ENCODE measurements around the gene MAP4K2. TPM values are rescaled to one million over a fixed set of nuclear protein-coding genes. Genes with fewer than 3 reads are reported as not detected.

MAP4K2 gene
- total RNA-seq, 4 donors from 2014 or later, result 11.1 to 25.0 (median 17.1) TPM

GRCh38 chr11:64770120-64770519 is 32.9 kb downstream of the MAP4K2 start:
- Histone ChIP-seq H3K27me3 (no peaks in the 10 kb centered on the region), H3K27ac (replicated peaks in 1 of 4) (peak overlapping the region in 2 of 4 donors; percentile 5 to 88), H3K4me3 (no peak overlapping the region), H3K4me1 (peaks cover 50 to 82% (median 73%) of the 10 kb centered on the region in 4 donors), H3K9me3 (no peaks in the 10 kb centered on the region), H3K36me3 (peaks cover 92 to 100% (median 99%) of the 10 kb centered on the region in 4 donors)
- WGBS, result 86% methylated on average over 12 of the region's 12 CpGs
- intact Hi-C loops (cut with DNase I), result no loop called here
- no peak for DNase-seq (ENCODE audit: extremely low spot score)
- TF ChIP-seq EP300 (IDR thresholded peaks at IDR 0.05) (no peak), CTCF (IDR thresholded peaks at IDR 0.05) (no peak), POLR2AphosphoS5 (IDR thresholded peaks at IDR 0.05) (no peak), POLR2A (IDR thresholded peaks at IDR 0.05; ENCODE audit: low read depth) (no peak)

GRCh38 chr11:64769283-64769682 is 33.7 kb downstream of the MAP4K2 start:
- Histone ChIP-seq H3K9me3 (no peaks in the 10 kb centered on the region), H3K27ac (replicated peaks in 1 of 4) (peak overlapping the region in 3 of 4 donors; percentile 24 to 88 (median 69)), H3K4me3 (no peak overlapping the region), H3K4me1 (peaks cover 50 to 82% (median 73%) of the 10 kb centered on the region in 4 donors), H3K27me3 (no peaks in the 10 kb centered on the region), H3K36me3 (peaks cover 92 to 100% (median 99%) of the 10 kb centered on the region in 4 donors)
- WGBS, result 88% methylated on average over 6 of the region's 6 CpGs
- no peak for DNase-seq (ENCODE audit: extremely low spot score)
- intact Hi-C loops (cut with DNase I), result no loop called here
- TF ChIP-seq POLR2AphosphoS5 (IDR thresholded peaks at IDR 0.05) (peak in 1 of 2 donors; percentile 6), POLR2A (IDR thresholded peaks at IDR 0.05; ENCODE audit: low read depth) (no peak)

GRCh38 chr11:64768300-64768694 is 34.7 kb downstream of the MAP4K2 start:
- WGBS, result 78% methylated on average over 6 of the region's 6 CpGs
- Histone ChIP-seq H3K4me3 (no peak overlapping the region), H3K36me3 (peaks cover 84 to 100% (median 98%) of the 10 kb centered on the region in 4 donors), H3K27me3 (no peaks in the 10 kb centered on the region), H3K9me3 (no peaks in the 10 kb centered on the region), H3K27ac (replicated peaks in 1 of 4) (peak overlapping the region; percentile 69 to 88 (median 80)), H3K4me1 (peaks cover 50 to 82% (median 73%) of the 10 kb centered on the region in 4 donors)
- intact Hi-C loops (cut with DNase I), result no loop called here
- TF ChIP-seq EP300 (IDR thresholded peaks at IDR 0.05) (no peak), CTCF (IDR thresholded peaks at IDR 0.05) (no peak), POLR2AphosphoS5 (IDR thresholded peaks at IDR 0.05) (no peak), POLR2A (IDR thresholded peaks at IDR 0.05; ENCODE audit: low read depth) (no peak)
- no peak for DNase-seq (ENCODE audit: extremely low spot score)

GRCh38 chr11:64767344-64768299 is 35.4 kb downstream of the MAP4K2 start:
- intact Hi-C loops (cut with DNase I), result no loop called here
- Histone ChIP-seq H3K4me3 (no peak overlapping the region), H3K27me3 (no peaks in the 10 kb centered on the region), H3K4me1 (peaks cover 50 to 82% (median 73%) of the 10 kb centered on the region in 4 donors), H3K9me3 (no peaks in the 10 kb centered on the region), H3K27ac (replicated peaks in 1 of 4) (peak overlapping the region; percentile 69 to 88 (median 80)), H3K36me3 (peaks cover 80 to 100% (median 97%) of the 10 kb centered on the region in 4 donors)
- 52% methylated on average over 11 of the region's 19 CpGs for WGBS
- DNase-seq (ENCODE audit: extremely low spot score), result no peak
- no peak for TF ChIP-seq EP300 (IDR thresholded peaks at IDR 0.05)
- peak; percentile 70 to 82 (median 76) for TF ChIP-seq CTCF (IDR thresholded peaks at IDR 0.05)
- TF ChIP-seq POLR2A (IDR thresholded peaks at IDR 0.05; ENCODE audit: low read depth), result no peak
- TF ChIP-seq POLR2AphosphoS5 (IDR thresholded peaks at IDR 0.05), result peak in 1 of 2 donors; percentile 25

GRCh38 chr11:64766881-64767280 is 36.1 kb downstream of the MAP4K2 start:
- no peak for DNase-seq (ENCODE audit: extremely low spot score)
- WGBS, result 84% methylated on average over 10 of the region's 11 CpGs

More at GRCh38 chr11:64766881-64767280, 36.1 kb downstream of the MAP4K2 start:
- peaks cover 73 to 100% (median 95%) of the 10 kb centered on the region in 4 donors for H3K36me3 ChIP-seq
- intact Hi-C loops (cut with DNase I), result no loop called here
- no peaks in the 10 kb centered on the region for H3K27me3 ChIP-seq
- peaks cover 50 to 82% (median 73%) of the 10 kb centered on the region in 4 donors for H3K4me1 ChIP-seq
- no peak overlapping the region for H3K4me3 ChIP-seq
- TF ChIP-seq CTCF (IDR thresholded peaks at IDR 0.05) (no peak), POLR2A (IDR thresholded peaks at IDR 0.05; ENCODE audit: low read depth) (no peak)
- H3K9me3 ChIP-seq, result no peaks in the 10 kb centered on the region
- peak overlapping the region; percentile 69 to 88 (median 80) for H3K27ac ChIP-seq (replicated peaks in 1 of 4)
